Type B pancreatic cell (in vitro differentiated cells): ENCODE data around the gene KMT2D. TPM values are rescaled to one million over a fixed set of nuclear protein-coding genes. Genes with fewer than 3 reads are reported as not detected.
A peak's percentile ranks its signal among the peaks of the same experiment; 100 is the strongest.
"Not testable (repeated sequence)": the region's sequence is repeated elsewhere in the genome, so short reads cannot be mapped to it uniquely, and the experiment has no call there.

Source experiments
- DNase-seq: peaks from one replicate; pipeline ENCODE4 v3.0.0; 2021; ENCODE audit warnings: mixed read lengths; ENCODE audit not compliant: unreplicated experiment; ENCODE audit errors: extremely low spot score
- H3K27ac Mint-ChIP-seq: 2 replicates; pipeline ENCODE4 v1.8.0; 2021; ENCODE audit warnings: mild to moderate bottlenecking, mixed read lengths
- H3K27me3 Mint-ChIP-seq: 2 replicates; pipeline ENCODE4 v1.8.0; 2021; ENCODE audit warnings: mixed read lengths
- H3K36me3 Mint-ChIP-seq: 2 replicates; pipeline ENCODE4 v1.8.0; 2021; ENCODE audit warnings: mixed read lengths
- H3K4me1 Mint-ChIP-seq: one replicate; pipeline ENCODE4 v1.8.0; 2021; ENCODE audit warnings: mixed read lengths; ENCODE audit not compliant: unreplicated experiment
- H3K4me3 Mint-ChIP-seq: 2 replicates; pipeline ENCODE4 v1.8.0; 2021; ENCODE audit warnings: mild to moderate bottlenecking, mixed read lengths
- H3K9me3 Mint-ChIP-seq: 2 replicates; pipeline ENCODE4 v1.8.0; 2021; ENCODE audit warnings: mixed read lengths
- total RNA-seq: library from RNA; stranded (reverse); gene quantifications from 2 replicates; pipeline ENCODE4 v1.2.1, GENCODE V29; 2021; ENCODE audit warnings: low replicate concordance
- TF ChIP-seq, protein P1 (sequence below): fragments of 200-600 bp; sonication (generic); conservative IDR thresholded peaks from 2 replicates; pipeline ENCODE4 v1.5.0; 2021; ENCODE audit warnings: antibody characterized with exemption, mild to moderate bottlenecking

KMT2D gene
- total RNA-seq, 1 donor from 2014 or later: 97.6 TPM

DNA sequence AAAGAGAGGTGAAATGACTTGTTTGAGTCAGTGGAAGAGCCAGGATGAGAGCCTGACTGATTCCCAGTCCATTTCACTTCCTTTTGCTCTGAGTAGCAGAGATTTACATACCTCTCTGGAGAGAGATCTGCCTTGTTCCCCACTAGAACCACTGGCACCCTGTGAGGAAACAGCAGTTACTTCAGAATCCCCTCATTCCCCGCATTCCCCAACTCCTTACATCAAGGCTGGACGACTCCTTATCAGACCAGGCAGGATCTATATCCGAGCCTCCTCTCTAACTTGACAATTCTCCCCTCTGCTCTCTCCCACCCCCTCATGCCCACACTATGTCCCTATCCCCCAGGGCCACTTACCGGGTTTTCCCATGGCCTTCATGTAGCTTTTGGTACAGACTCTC, 5.5 kb upstream of the KMT2D start:
- peaks cover 4% of the 10 kb centered on the region for H3K27me3 Mint-ChIP-seq
- H3K4me3 Mint-ChIP-seq: no peak overlapping the region
- H3K36me3 Mint-ChIP-seq: no peaks in the 10 kb centered on the region
- H3K27ac Mint-ChIP-seq: no peak overlapping the region
- no peaks in the 10 kb centered on the region for H3K9me3 Mint-ChIP-seq
- TF ChIP-seq, protein P1, sequence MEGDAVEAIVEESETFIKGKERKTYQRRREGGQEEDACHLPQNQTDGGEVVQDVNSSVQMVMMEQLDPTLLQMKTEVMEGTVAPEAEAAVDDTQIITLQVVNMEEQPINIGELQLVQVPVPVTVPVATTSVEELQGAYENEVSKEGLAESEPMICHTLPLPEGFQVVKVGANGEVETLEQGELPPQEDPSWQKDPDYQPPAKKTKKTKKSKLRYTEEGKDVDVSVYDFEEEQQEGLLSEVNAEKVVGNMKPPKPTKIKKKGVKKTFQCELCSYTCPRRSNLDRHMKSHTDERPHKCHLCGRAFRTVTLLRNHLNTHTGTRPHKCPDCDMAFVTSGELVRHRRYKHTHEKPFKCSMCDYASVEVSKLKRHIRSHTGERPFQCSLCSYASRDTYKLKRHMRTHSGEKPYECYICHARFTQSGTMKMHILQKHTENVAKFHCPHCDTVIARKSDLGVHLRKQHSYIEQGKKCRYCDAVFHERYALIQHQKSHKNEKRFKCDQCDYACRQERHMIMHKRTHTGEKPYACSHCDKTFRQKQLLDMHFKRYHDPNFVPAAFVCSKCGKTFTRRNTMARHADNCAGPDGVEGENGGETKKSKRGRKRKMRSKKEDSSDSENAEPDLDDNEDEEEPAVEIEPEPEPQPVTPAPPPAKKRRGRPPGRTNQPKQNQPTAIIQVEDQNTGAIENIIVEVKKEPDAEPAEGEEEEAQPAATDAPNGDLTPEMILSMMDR: no peak
- DNase-seq: no peak
- H3K4me1 Mint-ChIP-seq: peaks cover 25% of the 10 kb centered on the region

GRCh38 chr12:49064767-49065152, 4.2 kb upstream of the KMT2D start:
- Mint-ChIP-seq H3K36me3 (no peaks in the 10 kb centered on the region), H3K27me3 (peaks cover 4% of the 10 kb centered on the region), H3K27ac (no peak overlapping the region), H3K4me3 (no peak overlapping the region), H3K9me3 (no peaks in the 10 kb centered on the region), H3K4me1 (peaks cover 22% of the 10 kb centered on the region)
- TF ChIP-seq, protein P1: no peak
- no peak for DNase-seq

DNA sequence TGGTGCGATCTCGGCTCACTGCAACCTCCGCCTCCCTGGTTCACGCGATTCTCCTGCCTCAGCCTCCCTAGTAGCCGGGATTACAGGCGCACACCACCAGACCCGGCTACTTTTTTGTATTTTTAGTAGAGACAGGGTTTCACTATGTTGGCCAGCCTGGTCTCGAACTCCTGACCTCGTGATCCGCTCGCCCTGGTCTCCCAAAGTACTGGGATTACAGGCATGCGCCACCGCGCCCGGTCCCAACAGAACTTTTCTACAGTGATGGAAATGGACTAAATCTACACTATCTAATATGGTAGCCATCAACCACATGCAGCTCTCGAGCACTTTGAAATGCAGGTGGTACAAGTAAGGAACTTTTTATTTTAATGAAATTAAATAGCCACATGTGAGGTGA, 1.3 kb upstream of the KMT2D start:
- Mint-ChIP-seq H3K4me3 (peak overlapping the region; percentile 96), H3K4me1 (peaks cover 25% of the 10 kb centered on the region)
- H3K27me3 Mint-ChIP-seq, H3K9me3 Mint-ChIP-seq, H3K36me3 Mint-ChIP-seq, DNase-seq, H3K27ac Mint-ChIP-seq: not testable (repeated sequence)

- TF ChIP-seq, protein P1: no peak
- Mint-ChIP-seq H3K36me3 (peaks cover 5% of the 10 kb centered on the region), H3K27ac (peak overlapping the region; percentile 96), H3K4me1 (peaks cover 32% of the 10 kb centered on the region), H3K4me3 (peak overlapping the region; percentile 96), H3K27me3 (no peaks in the 10 kb centered on the region), H3K9me3 (no peaks in the 10 kb centered on the region)
- no peak for DNase-seq
These were observed 610 bp upstream of the KMT2D start for GRCh38 chr12:49061157-49061650.

- no peak for DNase-seq
- TF ChIP-seq, protein P1: no peak
- Mint-ChIP-seq H3K27me3 (no peaks in the 10 kb centered on the region), H3K27ac (peak overlapping the region; percentile 92), H3K36me3 (peaks cover 16% of the 10 kb centered on the region), H3K4me3 (peak overlapping the region; percentile 94), H3K4me1 (peaks cover 48% of the 10 kb centered on the region), H3K9me3 (no peaks in the 10 kb centered on the region)
These were observed 1.1 kb downstream of the KMT2D start for GRCh38 chr12:49059299-49060171.

DNA sequence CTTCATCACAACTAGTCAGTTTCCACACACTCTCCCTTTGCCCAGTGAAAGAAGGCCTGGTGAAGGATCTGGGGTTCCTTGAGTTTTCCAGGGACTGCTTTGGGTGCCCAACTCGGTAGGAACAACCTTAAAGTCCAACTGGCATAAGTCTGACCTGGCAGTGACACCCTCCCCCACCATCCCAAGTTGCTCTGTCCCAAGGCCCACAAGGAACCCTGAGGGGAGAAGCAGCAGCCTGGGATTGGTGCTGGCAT, 1.6 kb downstream of the KMT2D start:
- peak overlapping the region; percentile 92 for H3K27ac Mint-ChIP-seq
- no peak for DNase-seq
- H3K9me3 Mint-ChIP-seq: no peaks in the 10 kb centered on the region
- H3K4me3 Mint-ChIP-seq: peak overlapping the region; percentile 94
- peaks cover 16% of the 10 kb centered on the region for H3K36me3 Mint-ChIP-seq
- no peaks in the 10 kb centered on the region for H3K27me3 Mint-ChIP-seq
- peaks cover 45% of the 10 kb centered on the region for H3K4me1 Mint-ChIP-seq
- TF ChIP-seq, protein P1: no peak
